Measurements from ENCODE around the gene PHLDB2.

PHLDB2 gene

DNA sequence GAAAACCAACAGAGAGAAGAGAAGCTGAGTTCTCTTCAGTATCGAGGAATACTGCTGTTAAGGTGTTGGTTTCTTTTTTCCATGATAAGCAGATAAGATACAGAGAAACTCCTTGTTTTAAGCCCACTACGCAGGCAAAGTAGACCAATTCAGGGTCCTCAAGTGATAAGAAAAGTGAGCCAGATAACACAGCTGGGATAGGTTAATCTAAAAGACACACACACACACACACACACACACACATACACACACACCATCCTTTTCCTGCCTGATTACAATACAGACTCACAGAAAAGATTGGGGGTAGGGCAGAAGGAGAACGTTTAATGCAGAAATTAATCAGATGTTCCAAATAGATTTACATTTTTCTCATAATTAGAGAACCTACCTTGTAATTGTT, 6.5 kb upstream of the PHLDB2 start:
- DNase-seq = no peak

DNA sequence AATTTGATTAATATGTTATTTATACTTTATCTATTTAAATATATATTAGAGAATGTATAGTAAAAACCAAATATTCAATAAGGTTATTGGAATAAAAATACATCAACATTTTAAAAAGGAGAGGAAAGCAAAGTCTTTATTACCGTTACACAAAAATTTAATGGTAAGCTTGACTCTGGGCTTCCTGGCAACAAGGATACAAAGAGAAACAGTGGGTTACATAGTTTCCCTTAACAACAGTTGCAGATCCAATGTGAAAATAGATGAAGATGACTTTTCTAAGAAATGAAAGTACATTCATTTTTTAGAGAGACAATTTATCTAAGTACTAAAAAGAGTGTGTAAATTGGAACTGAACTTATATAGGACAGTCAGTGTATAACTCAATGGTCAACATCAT, 6.0 kb upstream of the PHLDB2 start:
- DNase-seq = no peak

DNA sequence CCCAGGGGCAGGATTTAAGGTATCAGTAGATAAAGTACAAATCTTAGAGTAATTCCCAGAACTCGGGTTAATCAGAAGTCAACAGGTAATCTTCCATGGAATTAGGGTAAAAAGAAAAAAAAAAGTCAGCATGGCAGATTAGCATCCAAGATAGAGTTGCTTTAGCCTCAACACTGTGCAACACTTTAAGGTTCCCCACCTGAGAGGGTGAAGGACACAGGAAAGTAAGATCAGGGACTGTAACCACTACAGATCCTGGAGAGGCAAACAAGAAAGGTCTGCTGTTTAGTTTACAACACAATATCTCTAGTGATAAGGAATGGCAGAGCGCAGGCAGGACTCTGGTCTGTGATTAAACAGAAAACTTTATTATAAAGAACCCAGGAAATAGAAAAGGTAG, 4.1 kb upstream of the PHLDB2 start:
- DNase-seq = no peak

DNA sequence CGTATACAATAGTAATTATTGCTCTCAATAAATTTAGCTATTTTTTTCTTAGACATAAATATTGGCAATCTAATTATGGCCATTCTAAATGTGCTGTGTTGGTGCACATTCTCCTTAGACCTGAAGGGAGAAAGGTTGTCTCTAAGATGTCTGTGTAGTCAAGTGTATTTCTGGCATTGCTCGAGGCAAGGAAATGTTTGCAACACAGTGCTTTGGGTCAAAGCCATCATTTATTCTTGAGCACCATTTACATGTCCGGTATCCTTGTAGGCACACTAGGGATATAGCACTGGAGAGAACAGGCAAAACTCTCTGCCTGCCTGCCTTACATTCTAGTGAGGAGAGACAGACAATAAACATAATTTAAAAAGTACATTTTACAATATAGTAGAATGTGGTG, 2.6 kb upstream of the PHLDB2 start:
- DNase-seq = no peak

GRCh38 chr3:111857474-111857873, 1.6 kb upstream of the PHLDB2 start:
- no peak for DNase-seq

DNA sequence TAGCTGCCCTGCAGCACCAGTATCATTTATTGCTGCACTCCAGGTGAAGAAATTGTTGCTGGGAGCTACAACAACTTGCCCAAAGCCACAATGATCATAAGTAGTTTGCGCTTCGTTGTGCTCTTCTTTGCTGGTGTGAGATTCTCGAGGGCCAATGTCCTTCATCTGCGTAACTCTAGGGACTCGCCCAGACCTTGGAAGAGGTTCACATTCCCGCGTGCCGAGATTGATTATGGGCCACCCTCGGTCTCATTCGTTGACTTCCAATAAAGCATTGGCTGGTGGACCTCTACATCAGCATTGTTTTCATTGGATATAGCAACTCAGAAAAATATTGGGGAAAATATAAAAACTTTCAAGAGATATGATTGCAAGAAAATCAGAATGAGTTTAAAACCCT, 423 bp upstream of the PHLDB2 start:
- no peak for DNase-seq

DNA sequence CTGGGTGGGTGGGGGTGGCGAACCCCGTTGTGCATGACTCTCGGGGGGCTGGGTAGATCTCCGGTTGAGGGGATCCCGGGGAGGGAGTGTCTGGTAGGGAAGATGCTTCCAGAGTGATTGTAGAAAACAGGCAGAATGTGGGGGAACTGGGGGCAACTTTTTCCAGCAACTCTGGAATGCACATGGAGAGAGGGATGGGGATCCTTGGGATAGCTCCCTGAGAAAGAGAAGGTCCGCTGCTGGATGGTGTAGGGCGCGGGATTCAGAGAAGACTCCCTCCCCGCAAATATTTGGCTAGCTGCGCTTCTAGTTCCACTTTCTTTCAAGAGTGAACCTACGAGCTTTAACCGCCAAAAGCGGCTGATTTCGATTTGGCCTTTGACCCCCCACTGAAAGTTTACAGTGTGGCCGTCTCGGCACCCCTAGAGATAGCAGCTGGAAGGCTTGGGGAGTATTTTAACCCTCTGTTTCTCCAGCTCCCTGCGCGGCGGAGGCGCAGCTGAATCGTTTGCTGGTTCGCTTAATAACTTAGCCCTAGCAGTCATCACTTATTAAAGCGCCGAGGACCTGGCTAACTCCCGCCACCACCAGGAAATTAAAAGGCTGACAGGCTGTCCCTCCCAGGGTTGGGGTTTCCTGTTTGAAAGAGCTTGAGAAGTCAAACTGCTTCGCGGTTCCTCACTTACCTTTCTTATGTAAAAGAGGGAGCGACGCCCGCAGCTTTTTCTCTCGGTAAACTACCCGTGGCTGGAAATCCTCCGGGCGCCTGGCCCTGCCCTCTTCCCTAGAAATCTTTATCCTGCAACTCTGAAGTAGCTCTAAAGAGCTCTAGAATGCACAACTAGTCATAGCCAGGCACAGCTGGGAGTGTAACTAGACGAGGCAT, 1.2 kb downstream of the PHLDB2 start:
- DNase-seq = peak; percentile 90

- DNase-seq = no peak
Measured at GRCh38 chr3:111861391-111861790, 2.3 kb downstream of the PHLDB2 start.

DNA sequence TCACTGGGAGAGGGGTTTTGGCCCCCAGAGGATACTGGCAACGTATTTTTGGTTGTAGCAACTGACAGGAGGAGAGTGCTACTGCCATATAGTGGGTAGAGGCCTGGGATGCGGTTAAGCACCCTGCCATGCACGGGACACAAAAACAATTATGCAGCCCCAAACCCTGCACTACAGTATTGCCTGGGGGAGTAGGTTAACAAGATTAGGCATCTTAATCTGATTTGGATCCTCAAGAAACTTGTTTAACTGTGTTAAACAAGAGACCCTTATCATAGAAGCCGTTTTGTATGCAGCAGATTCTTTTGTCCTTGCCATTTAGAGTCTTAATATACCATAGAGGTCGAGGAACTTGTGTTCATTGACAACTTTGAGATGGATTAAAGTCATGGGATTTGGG, 3.4 kb downstream of the PHLDB2 start:
- no peak for DNase-seq

DNA sequence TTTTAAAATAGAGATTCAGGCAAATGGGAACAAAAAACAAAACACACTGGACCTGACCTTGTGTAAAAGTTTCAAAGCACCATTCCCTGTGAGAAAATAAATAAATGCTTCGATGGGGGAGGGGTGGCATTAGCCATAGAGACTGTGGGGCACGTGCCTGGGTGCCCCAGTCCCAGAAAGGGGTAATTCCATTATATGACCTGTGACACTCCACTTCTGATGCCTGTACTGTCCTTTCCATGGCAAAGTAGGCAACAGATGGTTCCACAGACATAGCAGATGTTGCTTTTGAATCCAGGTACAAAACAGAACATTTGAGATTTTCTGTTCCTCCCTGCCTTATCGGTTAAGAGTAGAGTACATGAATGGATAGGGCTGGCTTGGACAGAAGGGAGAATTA, 3.9 kb downstream of the PHLDB2 start:
- no peak for DNase-seq

DNA sequence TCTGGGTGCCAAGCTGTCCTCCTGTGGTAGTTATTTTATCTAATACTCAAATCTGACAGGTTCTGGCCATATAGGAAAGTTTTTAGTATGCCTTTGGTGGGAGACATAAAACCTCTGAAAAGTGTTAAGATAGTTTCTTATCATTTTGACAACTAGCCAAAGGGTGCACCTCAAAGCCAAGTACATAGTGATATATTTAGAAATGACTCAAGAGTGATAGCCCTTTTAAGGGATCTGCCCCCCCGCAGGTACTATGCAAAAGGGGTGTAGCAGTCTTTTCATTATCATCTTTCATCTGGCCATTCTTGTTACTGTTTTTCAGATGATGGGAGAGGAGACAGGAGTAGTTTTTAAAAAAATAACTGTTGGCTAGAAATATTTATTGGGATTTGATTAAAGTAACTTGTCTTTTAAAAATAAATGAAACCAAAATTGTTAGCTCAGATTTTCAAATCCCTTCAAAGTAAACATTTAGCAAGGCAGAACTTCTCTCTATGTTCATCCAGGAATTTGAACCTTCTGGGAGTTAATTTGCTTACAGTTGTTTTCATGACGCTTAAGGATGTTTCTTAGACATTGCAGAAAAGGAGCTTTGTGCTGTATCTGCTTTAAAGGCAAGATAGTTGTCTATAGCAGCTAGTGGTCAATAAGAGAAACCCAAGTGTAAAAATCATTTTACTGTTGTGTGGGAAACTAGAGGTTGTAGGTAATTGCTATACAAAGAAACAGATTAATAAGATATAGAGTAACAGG, 5.1 kb downstream of the PHLDB2 start:
- DNase-seq = no peak

GRCh38 chr3:111864821-111865656, 6.0 kb downstream of the PHLDB2 start:
- DNase-seq = no peak

- DNase-seq = no peak
Measured at GRCh38 chr3:111867889-111868426, 8.9 kb downstream of the PHLDB2 start.

GRCh38 chr3:111870620-111871019, 11.6 kb downstream of the PHLDB2 start:
- DNase-seq = no peak

GRCh38 chr3:111871809-111872623, 13.0 kb downstream of the PHLDB2 start:
- no peak for DNase-seq

GRCh38 chr3:111872979-111873378, 13.9 kb downstream of the PHLDB2 start:
- no peak for DNase-seq

DNA sequence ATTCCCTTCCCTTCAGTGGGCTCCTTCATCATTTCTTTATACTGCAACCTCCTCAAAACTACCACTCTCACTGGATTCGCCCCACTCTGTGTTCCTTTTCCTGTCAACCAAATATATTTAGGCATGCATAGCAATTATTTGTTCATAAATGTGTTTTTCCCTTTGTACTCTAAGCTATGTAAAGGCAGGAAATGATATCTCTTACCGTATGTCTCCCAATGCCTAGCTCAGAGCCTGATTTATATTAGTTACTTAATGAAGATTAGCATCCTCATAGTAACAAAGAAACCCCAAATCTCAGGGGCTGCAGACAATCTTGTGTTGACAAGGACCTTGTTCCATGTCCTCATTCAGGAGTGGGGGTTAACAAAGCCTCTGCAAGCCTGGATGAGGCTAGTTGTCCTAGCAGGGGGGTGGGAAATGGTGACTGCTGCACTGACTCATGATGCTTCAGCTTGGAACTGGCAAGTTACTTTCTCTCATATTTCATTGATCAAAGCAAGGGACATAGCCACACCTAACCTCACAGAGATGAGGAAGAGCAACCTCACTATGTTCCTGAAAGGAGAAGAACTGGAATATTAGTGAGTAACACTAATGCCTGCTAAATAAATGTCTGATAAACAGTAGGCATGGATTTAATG, 15.2 kb downstream of the PHLDB2 start:
- DNase-seq = no peak

DNA sequence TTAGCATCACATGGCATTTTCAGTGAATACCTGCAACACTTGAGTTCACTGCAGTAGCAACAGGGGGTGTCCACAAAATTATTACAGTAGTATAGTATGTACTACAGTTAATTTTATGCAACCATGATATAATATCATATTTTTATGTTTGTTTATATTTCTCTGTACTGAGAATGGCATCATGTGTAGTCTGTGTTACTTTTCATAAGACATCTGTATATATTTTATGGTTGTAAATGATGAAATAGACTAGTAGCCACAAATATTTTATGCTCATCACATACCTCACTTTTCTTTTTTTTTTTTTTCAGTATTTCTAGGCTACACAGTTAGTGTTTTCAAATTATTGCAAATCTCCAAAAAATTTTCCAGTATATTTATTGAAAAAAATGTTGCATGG, 22.4 kb downstream of the PHLDB2 start:
- DNase-seq = no peak

DNA sequence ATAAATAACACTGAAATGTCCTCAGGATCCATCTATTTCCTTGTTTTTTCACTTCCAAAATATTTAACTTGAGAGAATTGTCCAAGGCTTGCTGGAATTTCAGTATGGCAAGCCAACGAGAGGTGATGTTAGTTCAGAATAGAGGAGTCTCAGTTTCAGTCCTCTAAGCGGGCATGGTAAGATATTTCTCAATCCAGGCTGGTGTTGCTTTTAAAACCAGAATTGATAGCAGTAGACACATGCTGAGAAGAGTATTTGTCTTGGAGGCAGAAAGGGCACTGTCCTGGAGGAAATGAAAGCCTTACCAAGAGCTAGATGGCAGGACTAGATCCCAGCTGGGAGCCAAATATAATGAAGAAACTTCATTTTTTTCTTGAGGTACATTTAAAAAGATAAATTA, 23.1 kb downstream of the PHLDB2 start:
- DNase-seq = no peak

GRCh38 chr3:111882799-111883198, 23.7 kb downstream of the PHLDB2 start:
- no peak for DNase-seq

- DNase-seq = no peak
Measured at GRCh38 chr3:111884411-111885018, 25.4 kb downstream of the PHLDB2 start.
